Testis (tissue), 2 donors: ENCODE results near the gene SULT1B1.

Experiments used
- CTCF ChIP-seq, 3 experiments: fragments of 450-650 bp in 2 of 3; fragments of 200-600 bp in 1 of 3; sonication (generic) in 1 of 3; IDR thresholded peaks; one replicate each; pipeline ENCODE4 v1.5.1; 2016 to 2019; ENCODE audit warnings: antibody characterized with exemption in 3 of 3, mild to moderate bottlenecking in 2 of 3, moderate library complexity in 1 of 3
- POLR2A ChIP-seq: fragments of 450-650 bp; IDR thresholded peaks from one replicate; pipeline ENCODE4 v1.6.1; 2017; ENCODE audit warnings: antibody characterized with exemption, mild to moderate bottlenecking, moderate library complexity

- TF ChIP-seq CTCF (IDR thresholded peaks at IDR 0.05) (no peak), POLR2A (no peak)
Observed at GRCh38 chr4:69787879-69788278, 27.5 kb upstream of the SULT1B1 start.
